HG02852 (cell line): ENCODE measurements around the gene BCAS1.
"Not testable (repeated sequence)": the region's sequence is repeated elsewhere in the genome, so short reads cannot be mapped to it uniquely, and the experiment has no call there.

Experiments
- ATAC-seq: cut with Tn5 transposase; IDR thresholded peaks from one replicate; pipeline ENCODE4 v1.9.1; 2021; ENCODE audit warnings: mild to moderate bottlenecking, moderate library complexity; ENCODE audit not compliant: unreplicated experiment

Gene BCAS1

DNA sequence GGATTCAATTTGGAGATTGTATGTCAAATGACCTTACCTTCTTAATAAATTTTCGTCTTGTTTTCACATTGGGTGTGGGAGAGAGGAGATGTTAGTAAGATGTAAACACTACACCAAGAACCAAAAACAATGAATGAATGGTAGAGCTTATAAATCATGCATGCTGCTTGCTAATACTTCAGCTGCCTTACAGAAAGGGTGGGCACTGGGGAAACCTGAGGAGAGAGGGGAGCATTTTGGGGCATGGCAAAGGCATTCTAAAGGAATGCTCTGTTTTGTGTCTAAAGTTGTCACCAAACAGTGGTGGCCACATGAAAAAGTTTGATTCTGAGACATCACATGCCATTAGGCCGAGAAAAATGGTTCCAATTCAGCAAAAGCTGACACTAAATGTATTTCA is 80.4 kb downstream of the BCAS1 start:
- no peak for ATAC-seq

- ATAC-seq = no peak
Observed at GRCh38 chr20:53989401-53989800, 81.0 kb downstream of the BCAS1 start.

DNA sequence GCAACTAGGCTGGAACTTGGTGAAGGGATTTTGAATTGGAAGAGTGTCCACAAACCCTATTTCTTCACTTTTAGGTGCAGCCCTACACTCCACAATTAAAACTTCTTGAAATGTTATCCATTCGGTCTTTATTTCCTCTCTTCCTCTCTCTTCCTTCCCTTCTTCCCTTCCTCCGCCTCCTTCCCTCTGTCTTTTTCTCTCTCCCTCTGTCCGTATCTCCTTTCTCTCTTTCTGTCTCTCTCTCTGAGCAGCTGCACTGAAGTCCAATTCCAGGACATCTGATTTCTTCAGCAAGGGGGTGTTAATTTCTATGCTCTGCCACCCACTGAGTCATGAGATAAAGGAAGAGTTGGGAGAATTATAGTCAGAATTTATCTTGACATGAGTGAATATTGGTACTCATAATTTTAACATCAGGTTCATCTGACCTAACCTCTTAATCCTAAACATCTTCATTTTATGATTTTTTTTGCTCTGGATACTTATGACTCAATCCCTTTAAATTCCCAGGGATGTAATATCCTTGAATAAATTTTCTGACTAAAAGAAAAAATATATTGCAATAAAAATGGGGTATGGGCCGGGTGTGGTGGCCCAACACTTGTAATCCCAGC is 84.2 kb downstream of the BCAS1 start:
- no peak for ATAC-seq

- no peak for ATAC-seq
Observed at GRCh38 chr20:53985150-53985518, 85.3 kb downstream of the BCAS1 start.

- ATAC-seq = no peak
Observed at GRCh38 chr20:53984356-53985149, 85.8 kb downstream of the BCAS1 start.

DNA sequence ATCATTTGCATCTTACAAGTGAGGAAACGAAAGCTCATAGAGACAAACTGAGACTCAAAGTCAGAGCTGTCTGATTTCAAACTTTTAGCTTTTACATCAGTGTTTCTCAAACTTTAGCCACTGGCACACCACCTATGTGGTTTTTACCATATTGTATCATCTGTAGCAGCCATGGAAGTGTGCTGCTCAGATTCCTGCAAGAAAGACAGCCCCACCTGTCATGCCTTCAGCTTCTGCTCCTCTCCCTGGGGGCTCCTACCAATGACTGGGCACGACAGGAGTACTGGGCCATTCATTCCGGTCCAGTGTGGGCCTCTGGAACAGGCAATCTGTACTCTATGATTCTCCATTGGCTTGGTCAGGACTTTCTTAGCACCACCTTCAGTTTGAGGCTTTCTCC is 87.0 kb downstream of the BCAS1 start:
- no peak for ATAC-seq

GRCh38 chr20:53982624-53983023 is 87.8 kb downstream of the BCAS1 start:
- ATAC-seq = no peak

- no peak for ATAC-seq
Observed at GRCh38 chr20:53981752-53982437, 88.5 kb downstream of the BCAS1 start.

GRCh38 chr20:53981130-53981529 is 89.3 kb downstream of the BCAS1 start:
- no peak for ATAC-seq

- no peak for ATAC-seq
Observed at GRCh38 chr20:53980031-53980465, 90.3 kb downstream of the BCAS1 start.

DNA sequence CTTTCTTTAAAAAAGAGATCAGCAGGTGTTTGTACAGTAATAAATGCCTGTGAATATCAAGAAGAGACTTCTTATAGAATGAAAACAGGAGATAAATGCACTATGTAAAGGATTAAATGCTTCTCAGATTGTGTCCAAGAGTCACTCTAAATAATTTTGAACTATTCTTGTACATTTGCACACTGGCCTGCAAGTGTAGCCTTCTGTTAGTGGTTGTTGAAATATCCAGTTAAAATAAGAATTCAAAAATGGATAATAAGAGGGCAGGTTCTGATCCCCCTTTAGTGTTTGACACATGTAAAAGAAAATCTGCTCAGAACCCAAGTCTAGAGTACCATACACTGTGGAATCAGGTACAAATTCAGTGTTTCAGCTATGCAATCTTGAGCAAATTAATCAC is 91.9 kb downstream of the BCAS1 start:
- ATAC-seq = no peak

DNA sequence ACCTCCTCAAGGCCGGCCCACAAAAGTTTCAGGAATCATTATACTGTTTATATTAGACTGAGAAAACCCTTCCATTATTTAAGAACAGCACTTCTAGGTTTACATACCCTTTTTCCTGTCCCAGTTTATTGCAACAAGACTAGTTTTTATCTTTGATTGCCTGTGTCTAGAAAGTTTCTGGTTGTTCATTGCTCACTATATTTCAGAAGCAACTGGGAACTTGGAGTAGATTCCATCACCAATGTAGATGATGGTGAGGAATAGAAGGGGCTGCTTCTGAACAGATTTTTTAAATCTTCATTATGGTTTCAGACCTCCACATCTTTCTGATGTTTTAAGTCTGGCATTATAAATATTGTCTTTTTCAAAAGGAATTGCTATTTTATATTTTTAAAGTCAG is 93.0 kb downstream of the BCAS1 start:
- ATAC-seq = no peak

DNA sequence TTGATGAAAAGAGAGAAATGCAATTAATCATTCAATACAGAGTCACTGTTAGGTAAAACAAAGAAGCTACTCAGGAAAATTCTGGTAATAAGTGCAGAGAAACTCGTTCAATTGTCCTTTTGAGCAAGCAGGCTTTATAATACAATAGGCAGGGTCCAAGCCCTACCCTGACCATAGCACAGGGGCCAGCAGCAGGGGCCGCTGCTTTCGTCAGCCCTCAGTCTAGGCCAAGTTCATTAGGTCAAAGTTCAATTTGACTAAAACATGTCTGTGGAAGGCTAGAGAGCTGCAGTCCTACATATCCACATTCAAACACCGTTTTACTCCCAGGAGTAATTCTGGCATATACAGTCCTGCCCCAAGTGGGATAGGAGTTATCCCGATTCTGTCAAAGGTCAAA is 94.6 kb downstream of the BCAS1 start:
- no peak for ATAC-seq

DNA sequence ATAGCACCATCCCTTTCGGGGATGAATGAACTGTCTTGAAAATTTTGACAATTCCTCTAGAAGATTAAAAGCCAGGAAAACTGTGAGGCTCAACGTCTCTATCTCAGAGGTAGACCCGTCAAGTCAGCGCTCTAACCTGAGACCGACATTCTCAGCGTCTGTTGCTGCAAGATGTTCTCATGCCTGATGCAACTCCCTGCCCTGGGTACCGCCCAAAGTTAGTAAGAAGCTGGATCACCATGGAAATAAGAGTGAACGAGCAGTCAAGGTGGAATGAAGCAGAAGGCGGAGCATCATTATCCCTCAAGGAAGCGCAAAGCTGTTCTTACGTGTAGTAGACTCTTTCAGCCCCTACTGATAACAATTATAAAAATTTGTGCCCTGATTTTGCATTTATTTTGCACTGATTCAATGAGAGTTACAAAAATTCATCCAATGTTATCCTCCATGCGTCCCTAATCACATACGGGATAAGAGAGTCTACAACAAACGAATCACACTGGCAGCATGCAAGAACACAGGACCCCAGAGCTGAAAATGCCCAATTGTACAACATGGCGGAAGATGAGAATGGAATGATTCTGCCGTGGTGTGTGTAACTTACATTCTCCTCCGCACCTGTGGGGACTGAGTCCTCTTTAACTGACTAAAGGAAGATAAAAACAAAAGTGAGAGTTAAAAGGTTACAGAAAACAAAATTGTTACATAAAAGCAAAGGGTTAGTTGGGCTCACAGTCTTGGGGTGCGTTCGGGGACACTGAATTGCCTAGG is 95.4 kb downstream of the BCAS1 start:
- no peak for ATAC-seq

DNA sequence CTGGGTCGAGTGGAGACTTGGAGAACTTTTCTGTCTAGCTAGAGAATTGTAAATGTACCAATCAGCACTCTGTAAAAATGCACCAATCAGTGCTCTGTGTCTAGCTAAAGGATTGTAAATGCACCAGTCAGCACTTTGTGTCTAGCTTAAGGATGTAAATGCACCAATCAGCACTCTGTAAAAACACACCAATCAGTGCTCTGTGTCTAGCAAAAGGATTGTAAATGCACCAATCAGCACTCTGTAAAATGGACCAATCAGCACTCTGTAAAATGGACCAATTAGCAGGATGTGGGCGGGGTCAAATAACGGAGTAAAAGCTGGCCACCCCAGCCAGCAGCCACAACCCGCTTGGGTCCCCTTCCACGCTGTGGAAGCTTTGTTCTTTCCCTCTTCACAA is 96.5 kb downstream of the BCAS1 start:
- ATAC-seq = not testable (repeated sequence)

GRCh38 chr20:53972179-53972578 is 98.2 kb downstream of the BCAS1 start:
- no peak for ATAC-seq

DNA sequence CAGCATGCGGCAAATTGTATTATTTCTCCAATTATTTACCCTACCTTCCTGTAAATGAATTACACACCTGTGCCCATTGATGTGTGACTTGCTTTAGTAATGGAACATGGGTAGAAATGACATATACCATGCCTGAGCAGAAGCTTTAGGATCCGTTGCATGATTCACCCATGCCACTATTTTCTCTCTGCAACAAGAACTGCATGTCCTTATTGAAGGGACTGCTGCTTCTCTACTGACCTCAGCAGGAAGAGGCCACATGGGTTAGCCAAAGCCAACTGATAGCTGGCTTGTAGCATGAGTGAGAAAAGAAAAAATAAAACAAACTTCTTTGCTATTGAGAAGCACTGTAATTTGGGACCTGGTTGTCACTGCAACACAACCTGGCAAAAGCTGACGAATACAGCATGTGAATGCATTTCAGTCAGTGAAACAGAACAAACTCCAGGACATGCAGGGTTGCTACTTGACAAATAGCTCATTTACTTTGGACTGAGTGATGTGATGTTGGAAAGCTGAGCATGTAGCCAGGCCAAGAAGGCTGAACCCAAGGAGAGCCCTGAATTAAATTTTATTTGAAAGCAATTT is 99.2 kb downstream of the BCAS1 start:
- ATAC-seq = no peak

DNA sequence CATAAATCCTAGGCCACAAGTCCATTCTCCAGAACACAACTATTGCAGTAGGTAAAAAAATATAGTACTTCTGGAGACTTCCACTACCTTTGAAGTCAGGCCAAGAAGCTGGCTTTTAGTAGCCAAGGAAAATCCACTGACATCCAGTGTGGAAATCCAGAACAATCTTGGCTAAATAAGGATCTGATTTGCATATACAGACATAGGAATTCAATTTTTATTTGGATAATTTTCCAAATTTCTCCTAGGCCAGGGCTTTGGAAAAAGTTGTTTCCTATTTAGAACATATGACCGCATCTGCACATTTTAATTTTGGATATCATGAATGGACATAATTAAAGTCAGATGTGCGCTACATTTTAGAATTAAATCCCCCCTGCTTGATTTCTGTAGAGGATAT is 100.2 kb downstream of the BCAS1 start:
- no peak for ATAC-seq

DNA sequence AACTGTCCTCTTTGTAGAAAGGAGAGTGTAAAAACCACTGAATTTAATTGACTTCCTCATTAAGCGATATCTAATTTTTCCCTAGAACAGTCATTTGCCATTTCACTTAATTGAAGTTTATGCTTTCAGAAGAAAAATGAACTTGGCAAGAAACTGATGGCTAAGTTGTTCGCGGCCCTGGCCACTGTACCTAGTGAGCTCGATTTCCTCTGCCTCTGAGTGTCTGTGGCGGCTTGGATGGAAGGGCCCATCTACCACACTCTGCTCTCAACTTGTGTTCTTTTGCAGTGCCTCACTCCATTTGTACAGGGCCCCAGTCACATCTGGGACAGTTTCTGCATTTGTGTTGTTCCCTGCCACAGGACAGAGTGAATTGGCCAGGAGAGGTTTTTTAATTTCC is 102.9 kb downstream of the BCAS1 start:
- no peak for ATAC-seq

- ATAC-seq = no peak
Observed at GRCh38 chr20:53966774-53967398, 103.5 kb downstream of the BCAS1 start.
